HepG2 (cell line): ENCODE measurements around the gene SREBF1. TPM values are rescaled to one million over a fixed set of nuclear protein-coding genes. Genes with fewer than 3 reads are reported as not detected.

Source experiments
- NPAS2 ChIP-seq: sonication (generic); formaldehyde crosslinking; IDR thresholded peaks from 2 replicates; pipeline ENCODE4 v1.8.0; 2022; ENCODE audit warnings: mild to moderate bottlenecking, missing genetic modification reagents, borderline replicate concordance
- REXO4 ChIP-seq: sonication (generic); formaldehyde crosslinking; IDR thresholded peaks from 2 replicates; pipeline ENCODE4 v1.8.0; 2022; ENCODE audit warnings: missing genetic modification reagents, mild to moderate bottlenecking, borderline replicate concordance
- ZNF468 ChIP-seq: sonication (generic); formaldehyde crosslinking; IDR thresholded peaks from 2 replicates; pipeline ENCODE4 v1.8.0; 2022; ENCODE audit warnings: mild to moderate bottlenecking, moderate library complexity, missing genetic modification reagents
- polyA plus RNA-seq, 8 experiments: library from polyadenylated mRNA; depleted of rRNA in 3 of 8; stranded (reverse) in 7 of 8; unstranded in 1 of 8; fragments of >200 nt; fragmentation: Illumina TruSeq in 4 of 8; extraction: Trizol in 4 of 8; gene quantifications; 2 replicates each; pipeline versions ENCODE4 v1.2.1 to v1.2.3, GENCODE V29; 2011 to 2016; ENCODE audit warnings: low read depth in 4 of 8, missing spikeins in 1 of 8, mixed read lengths in 1 of 8; ENCODE audit not compliant: insufficient read depth in 1 of 8
- total RNA-seq, 5 experiments: library from RNA; depleted of rRNA; stranded (reverse); fragments of >200 nt; fragmentation: Illumina TruSeq; extraction: Trizol; gene quantifications; 2 replicates each; pipeline ENCODE4 v1.2.3, GENCODE V29; 2016; ENCODE audit warnings: low read depth in 1 of 5
- TF ChIP-seq, protein P1 (sequence below): sonication (generic); formaldehyde crosslinking; IDR thresholded peaks from 2 replicates; pipeline ENCODE4 v1.5.0; 2020; ENCODE audit warnings: mild to moderate bottlenecking, missing genetic modification reagents, borderline replicate concordance
- TF ChIP-seq, protein P2 (sequence below): sonication (generic); formaldehyde crosslinking; IDR thresholded peaks from 2 replicates; pipeline ENCODE4 v1.4.0; 2020; ENCODE audit warnings: missing genetic modification reagents
- TF ChIP-seq, protein P3 (sequence below): sonication (generic); formaldehyde crosslinking; IDR thresholded peaks from 2 replicates; pipeline ENCODE4 v1.4.0; 2020; ENCODE audit warnings: mild to moderate bottlenecking, missing genetic modification reagents
- TF ChIP-seq, protein P4 (sequence below): sonication (generic); formaldehyde crosslinking; IDR thresholded peaks from 2 replicates; pipeline ENCODE4 v1.5.0; 2020; ENCODE audit warnings: mild to moderate bottlenecking, missing genetic modification reagents
- TF ChIP-seq, protein P5 (sequence below): sonication (generic); formaldehyde crosslinking; IDR thresholded peaks from 2 replicates; pipeline ENCODE4 v1.5.0; 2020; ENCODE audit warnings: missing genetic modification reagents

SREBF1 gene
- total and polyA plus RNA-seq, 2 of the 13 experiments (the other 11 are each of a cell fraction or from before 2014, with no cell fraction given): 34.3 to 38.0 TPM

DNA sequence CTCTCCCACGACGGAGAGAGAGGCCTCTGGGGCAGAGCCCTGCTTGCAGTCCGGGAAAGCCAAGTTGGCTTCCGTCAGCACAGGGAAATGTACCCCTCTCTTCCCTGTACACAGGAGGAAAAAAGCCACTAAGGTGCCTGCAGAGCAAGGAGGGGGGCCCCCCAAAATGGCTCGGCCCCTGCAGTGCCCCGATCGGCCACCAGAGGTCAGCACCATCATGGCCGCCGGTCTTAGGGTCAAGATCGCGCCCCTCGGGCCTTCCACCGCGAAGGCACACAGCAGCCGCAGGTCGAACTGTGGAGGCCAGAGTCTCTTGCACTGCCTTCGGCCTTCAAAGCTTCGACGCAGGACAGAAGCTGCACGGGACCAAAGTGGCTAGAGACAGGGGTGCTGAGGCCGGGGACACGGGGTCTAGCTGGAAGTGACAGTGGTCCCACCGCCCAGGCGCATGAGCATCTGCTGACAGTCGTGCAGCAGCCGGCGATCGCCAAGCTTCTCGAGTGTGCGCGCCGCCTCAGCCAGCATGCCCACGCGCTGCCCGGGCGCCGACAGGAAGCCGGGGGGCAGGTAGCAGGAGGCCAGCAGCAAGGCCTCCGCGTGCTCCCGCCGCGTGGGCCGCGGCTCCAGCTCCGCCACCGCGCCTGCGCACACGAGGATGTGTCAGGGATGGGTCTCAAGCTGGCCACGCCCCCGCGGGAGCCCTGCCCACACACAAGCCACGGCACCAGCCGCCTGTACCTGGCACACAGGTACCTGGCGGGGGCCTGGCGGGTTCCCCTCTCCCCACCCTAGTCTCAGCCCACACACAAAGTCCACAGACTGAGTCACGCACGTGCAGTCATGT, 24.4 kb downstream of the SREBF1 start (continued):
- TF ChIP-seq, protein P1, sequence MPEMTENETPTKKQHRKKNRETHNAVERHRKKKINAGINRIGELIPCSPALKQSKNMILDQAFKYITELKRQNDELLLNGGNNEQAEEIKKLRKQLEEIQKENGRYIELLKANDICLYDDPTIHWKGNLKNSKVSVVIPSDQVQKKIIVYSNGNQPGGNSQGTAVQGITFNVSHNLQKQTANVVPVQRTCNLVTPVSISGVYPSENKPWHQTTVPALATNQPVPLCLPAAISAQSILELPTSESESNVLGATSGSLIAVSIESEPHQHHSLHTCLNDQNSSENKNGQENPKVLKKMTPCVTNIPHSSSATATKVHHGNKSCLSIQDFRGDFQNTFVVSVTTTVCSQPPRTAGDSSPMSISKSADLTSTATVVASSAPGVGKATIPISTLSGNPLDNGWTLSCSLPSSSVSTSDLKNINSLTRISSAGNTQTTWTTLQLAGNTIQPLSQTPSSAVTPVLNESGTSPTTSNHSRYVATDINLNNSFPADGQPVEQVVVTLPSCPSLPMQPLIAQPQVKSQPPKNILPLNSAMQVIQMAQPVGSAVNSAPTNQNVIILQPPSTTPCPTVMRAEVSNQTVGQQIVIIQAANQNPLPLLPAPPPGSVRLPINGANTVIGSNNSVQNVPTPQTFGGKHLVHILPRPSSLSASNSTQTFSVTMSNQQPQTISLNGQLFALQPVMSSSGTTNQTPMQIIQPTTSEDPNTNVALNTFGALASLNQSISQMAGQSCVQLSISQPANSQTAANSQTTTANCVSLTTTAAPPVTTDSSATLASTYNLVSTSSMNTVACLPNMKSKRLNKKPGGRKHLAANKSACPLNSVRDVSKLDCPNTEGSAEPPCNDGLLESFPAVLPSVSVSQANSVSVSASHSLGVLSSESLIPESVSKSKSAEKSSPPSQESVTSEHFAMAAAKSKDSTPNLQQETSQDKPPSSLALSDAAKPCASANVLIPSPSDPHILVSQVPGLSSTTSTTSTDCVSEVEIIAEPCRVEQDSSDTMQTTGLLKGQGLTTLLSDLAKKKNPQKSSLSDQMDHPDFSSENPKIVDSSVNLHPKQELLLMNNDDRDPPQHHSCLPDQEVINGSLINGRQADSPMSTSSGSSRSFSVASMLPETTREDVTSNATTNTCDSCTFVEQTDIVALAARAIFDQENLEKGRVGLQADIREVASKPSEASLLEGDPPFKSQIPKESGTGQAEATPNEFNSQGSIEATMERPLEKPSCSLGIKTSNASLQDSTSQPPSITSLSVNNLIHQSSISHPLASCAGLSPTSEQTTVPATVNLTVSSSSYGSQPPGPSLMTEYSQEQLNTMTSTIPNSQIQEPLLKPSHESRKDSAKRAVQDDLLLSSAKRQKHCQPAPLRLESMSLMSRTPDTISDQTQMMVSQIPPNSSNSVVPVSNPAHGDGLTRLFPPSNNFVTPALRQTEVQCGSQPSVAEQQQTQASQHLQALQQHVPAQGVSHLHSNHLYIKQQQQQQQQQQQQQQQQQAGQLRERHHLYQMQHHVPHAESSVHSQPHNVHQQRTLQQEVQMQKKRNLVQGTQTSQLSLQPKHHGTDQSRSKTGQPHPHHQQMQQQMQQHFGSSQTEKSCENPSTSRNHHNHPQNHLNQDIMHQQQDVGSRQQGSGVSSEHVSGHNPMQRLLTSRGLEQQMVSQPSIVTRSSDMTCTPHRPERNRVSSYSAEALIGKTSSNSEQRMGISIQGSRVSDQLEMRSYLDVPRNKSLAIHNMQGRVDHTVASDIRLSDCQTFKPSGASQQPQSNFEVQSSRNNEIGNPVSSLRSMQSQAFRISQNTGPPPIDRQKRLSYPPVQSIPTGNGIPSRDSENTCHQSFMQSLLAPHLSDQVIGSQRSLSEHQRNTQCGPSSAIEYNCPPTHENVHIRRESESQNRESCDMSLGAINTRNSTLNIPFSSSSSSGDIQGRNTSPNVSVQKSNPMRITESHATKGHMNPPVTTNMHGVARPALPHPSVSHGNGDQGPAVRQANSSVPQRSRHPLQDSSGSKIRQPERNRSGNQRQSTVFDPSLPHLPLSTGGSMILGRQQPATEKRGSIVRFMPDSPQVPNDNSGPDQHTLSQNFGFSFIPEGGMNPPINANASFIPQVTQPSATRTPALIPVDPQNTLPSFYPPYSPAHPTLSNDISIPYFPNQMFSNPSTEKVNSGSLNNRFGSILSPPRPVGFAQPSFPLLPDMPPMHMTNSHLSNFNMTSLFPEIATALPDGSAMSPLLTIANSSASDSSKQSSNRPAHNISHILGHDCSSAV (CRISPR knock-in tag): no peak
- TF ChIP-seq, protein P2, sequence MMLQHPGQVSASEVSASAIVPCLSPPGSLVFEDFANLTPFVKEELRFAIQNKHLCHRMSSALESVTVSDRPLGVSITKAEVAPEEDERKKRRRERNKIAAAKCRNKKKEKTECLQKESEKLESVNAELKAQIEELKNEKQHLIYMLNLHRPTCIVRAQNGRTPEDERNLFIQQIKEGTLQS (CRISPR knock-in tag): no peak
- TF ChIP-seq NPAS2 (CRISPR knock-in tag): no peak
- TF ChIP-seq REXO4 (CRISPR knock-in tag): no peak
- TF ChIP-seq, protein P3, sequence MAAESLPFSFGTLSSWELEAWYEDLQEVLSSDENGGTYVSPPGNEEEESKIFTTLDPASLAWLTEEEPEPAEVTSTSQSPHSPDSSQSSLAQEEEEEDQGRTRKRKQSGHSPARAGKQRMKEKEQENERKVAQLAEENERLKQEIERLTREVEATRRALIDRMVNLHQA (CRISPR knock-in tag): no peak
- TF ChIP-seq, protein P4, sequence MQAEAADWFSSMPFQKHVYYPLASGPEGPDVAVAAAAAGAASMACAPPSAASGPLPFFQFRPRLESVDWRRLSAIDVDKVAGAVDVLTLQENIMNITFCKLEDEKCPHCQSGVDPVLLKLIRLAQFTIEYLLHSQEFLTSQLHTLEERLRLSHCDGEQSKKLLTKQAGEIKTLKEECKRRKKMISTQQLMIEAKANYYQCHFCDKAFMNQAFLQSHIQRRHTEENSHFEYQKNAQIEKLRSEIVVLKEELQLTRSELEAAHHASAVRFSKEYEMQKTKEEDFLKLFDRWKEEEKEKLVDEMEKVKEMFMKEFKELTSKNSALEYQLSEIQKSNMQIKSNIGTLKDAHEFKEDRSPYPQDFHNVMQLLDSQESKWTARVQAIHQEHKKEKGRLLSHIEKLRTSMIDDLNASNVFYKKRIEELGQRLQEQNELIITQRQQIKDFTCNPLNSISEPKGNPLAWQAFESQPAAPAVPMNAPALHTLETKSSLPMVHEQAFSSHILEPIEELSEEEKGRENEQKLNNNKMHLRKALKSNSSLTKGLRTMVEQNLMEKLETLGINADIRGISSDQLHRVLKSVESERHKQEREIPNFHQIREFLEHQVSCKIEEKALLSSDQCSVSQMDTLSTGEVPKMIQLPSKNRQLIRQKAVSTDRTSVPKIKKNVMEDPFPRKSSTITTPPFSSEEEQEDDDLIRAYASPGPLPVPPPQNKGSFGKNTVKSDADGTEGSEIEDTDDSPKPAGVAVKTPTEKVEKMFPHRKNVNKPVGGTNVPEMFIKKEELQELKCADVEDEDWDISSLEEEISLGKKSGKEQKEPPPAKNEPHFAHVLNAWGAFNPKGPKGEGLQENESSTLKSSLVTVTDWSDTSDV (CRISPR knock-in tag): no peak
- TF ChIP-seq ZNF468 (CRISPR knock-in tag): no peak
- TF ChIP-seq, protein P5, sequence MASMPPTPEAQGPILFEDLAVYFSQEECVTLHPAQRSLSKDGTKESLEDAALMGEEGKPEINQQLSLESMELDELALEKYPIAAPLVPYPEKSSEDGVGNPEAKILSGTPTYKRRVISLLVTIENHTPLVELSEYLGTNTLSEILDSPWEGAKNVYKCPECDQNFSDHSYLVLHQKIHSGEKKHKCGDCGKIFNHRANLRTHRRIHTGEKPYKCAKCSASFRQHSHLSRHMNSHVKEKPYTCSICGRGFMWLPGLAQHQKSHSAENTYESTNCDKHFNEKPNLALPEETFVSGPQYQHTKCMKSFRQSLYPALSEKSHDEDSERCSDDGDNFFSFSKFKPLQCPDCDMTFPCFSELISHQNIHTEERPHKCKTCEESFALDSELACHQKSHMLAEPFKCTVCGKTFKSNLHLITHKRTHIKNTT (CRISPR knock-in tag): no peak
